NOMO-1 treated with dmso at 0.1 percent for 144 hours (cell line): ENCODE measurements around the gene FAM110C.
"Not testable (repeated sequence)": the region's sequence is repeated elsewhere in the genome, so short reads cannot be mapped to it uniquely, and the experiment has no call there.

Source experiments
- DNase-seq: peaks from one replicate; lab custom pipeline; 2025; ENCODE audit not compliant: unreplicated experiment; lab: John Stamatoyannopoulos, UW

FAM110C gene

GRCh38 chr2:44748-45341 lies 1.5 kb downstream of the FAM110C start:
- DNase-seq, result no peak

DNA sequence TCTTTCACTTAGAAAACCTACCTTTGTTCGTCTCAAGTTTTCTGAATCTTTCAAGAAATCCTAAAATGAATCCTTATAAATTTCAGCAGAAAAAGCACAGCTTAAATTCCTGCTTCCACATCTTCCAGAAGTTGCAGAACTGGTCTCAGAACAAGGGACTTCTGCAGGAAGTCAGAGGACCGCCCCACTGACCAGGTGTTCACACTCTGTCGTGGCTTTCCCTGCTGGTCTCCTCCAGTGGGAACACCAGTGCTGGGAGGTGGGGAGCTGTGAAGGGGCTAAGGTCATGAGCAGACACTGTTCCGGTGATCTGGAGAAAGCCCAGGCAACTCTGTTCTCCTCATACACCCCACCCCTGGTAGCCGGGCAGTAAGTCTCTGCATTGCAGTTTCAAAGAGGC lies 3.5 kb downstream of the FAM110C start:
- DNase-seq, result no peak

DNA sequence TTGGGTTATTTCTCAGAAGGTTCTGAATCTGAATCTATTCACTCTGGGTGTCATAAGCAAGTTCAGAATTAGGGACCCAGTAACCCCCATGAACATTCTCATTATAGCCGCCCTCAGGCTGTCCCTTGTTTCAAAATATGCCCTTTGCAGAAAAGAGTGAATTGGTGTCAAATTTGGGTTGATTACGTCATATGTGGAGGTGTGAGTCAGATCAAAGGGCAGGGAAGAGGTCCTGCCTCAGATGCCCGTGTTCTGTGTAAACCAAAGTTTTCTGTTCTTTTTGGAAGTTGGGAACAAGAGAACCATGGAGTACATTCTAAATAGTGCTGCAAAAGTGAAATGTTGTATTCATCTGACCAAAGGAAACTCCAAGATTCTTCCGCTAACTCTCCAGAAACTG lies 5.8 kb downstream of the FAM110C start:
- DNase-seq, result no peak

GRCh38 chr2:38155-38554 lies 8.2 kb downstream of the FAM110C start:
- DNase-seq, result no peak

- no peak for DNase-seq
These were observed 10.0 kb downstream of the FAM110C start for GRCh38 chr2:36318-36717.

DNA sequence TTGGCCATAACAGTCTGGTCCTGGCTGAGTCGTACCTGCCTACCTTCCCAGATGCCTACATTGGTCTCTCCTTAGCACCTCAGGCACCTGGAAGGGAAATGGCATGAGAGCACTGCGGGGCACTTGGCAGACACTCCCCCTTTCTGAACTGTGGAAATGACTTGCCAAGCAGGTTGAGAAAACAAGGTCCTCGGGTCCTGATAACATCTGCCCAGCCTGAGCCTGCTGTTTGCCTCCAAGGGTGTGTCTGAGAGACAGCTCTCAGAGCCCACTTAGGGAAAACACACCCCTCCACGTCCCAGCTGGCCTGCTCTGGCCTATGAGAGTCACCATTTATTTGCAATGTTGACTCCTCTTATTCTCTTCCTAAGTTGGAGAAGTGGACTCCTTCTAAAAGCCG lies 10.5 kb downstream of the FAM110C start:
- no peak for DNase-seq

DNA sequence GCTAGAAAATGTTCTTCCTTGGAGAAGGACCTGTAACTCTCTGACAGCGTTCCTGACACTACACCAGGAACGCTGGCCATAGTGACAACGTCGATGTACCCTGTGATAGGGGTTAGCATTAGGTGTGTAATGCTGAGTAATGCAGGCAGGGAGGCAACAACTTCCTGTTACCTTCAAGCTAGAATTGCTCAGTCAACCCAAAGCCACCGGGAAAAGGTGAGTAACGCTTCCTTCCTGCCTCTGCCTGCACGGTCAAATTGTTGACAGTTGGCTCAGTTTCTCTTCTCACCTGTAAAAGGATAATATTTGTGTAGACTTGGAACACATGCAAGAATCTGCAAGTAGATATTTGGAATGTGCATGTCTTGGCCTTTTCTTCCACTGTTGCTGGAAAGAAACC lies 12.7 kb downstream of the FAM110C start:
- DNase-seq, result no peak

- no peak for DNase-seq
These were observed 14.2 kb downstream of the FAM110C start for GRCh38 chr2:32068-32467.

- no peak for DNase-seq
These were observed 17.1 kb downstream of the FAM110C start for GRCh38 chr2:29253-29652.

- no peak for DNase-seq
These were observed 17.8 kb downstream of the FAM110C start for GRCh38 chr2:28406-28975.

GRCh38 chr2:26891-27290 lies 19.4 kb downstream of the FAM110C start:
- no peak for DNase-seq

GRCh38 chr2:25543-25942 lies 20.8 kb downstream of the FAM110C start:
- DNase-seq, result no peak

DNA sequence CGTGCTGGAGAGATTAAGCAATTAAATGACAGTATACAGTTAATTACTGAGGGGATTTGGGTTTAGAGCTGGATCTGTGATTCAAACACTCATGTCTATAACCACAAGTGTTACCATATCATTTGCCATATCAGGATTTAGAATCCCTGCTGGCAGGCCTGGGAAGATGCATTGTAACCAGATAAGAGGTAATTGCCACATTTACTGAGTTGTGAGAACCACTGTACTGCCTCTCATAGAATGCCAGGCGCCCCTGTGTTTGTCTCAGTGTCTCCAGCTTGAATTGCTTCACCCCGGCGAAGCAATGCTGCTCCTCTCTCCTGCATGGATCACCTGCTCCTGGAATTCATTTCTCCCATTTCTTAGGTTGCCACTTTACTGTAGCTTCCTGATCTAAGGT lies 21.7 kb downstream of the FAM110C start:
- not testable (repeated sequence) for DNase-seq

DNA sequence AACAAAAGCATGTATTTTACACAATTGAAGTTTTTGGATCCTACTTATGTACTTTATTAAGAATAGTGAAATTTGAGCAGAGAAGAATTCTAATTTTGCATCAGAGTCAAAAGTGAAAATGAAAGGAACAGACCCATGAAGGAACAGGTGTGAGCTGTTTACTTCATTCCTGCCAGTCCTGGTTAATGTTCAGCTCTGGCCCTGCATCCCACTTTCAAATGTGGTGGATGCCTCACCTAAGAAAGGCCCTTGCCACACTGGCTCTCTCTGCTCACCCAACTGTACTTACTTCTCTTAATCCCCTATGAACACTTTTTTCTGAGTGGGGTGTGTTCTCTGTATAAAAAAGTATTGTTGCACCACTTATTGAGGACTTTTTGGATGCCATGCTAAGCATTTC lies 22.2 kb downstream of the FAM110C start:
- DNase-seq, result no peak

DNA sequence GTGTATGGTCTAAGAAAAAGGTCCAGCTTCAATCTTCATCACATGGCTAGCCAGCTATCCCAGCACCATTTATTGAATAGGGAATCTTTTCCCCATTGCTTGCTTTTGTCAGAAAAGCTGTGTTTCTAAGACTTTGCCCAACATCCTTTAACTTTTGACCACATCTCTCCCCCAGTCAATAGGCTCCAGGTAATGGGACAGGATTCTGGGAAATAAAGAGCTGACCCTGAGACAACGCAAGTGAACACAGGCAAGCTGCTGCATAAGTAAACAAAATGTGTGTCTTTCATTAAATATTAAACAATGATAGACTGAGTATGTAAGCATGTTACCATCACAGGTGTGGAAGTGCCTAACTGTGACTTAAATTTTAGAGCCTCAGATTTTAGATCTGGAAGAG lies 23.0 kb downstream of the FAM110C start:
- DNase-seq, result no peak

GRCh38 chr2:22244-22643 lies 24.1 kb downstream of the FAM110C start:
- not testable (repeated sequence) for DNase-seq

DNA sequence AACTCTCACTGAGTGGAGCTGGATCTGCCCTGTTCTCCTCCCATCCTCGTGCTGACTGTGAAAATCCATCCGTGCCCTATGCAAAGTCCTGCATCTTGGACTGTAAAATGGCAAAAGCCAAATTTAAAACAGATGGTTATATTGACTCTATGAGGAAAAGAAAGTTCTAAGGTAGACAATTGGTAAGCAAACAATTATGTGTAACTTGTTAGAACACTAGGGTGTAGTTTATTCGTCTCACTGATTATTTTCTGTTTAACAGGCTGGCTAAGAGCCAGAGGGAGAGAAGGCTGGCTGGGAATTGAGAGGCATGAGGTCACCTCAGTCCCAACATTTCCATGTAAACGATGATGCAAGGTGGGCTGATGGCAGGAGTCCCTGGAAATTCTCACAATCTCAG lies 26.0 kb downstream of the FAM110C start:
- DNase-seq, result not testable (repeated sequence)

DNA sequence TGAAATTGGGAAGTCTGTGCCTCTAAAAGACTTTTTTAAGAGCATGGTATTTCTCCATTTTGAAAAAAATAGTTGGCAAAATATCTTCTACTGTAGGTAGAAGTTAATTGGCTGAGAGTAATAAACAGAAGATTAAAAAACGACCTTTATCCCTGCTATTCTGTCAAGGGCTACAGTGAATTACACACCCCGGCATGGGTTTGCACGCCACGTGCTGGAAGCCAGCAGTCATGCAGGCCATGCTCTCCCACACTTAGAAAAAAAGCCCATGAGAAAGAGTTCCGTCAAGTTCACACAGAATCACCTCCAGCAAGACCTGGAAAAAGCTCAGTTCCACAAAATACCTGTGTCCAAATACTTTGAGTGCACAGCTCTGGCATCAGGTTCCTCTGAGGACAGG lies 26.8 kb downstream of the FAM110C start:
- DNase-seq, result no peak

DNA sequence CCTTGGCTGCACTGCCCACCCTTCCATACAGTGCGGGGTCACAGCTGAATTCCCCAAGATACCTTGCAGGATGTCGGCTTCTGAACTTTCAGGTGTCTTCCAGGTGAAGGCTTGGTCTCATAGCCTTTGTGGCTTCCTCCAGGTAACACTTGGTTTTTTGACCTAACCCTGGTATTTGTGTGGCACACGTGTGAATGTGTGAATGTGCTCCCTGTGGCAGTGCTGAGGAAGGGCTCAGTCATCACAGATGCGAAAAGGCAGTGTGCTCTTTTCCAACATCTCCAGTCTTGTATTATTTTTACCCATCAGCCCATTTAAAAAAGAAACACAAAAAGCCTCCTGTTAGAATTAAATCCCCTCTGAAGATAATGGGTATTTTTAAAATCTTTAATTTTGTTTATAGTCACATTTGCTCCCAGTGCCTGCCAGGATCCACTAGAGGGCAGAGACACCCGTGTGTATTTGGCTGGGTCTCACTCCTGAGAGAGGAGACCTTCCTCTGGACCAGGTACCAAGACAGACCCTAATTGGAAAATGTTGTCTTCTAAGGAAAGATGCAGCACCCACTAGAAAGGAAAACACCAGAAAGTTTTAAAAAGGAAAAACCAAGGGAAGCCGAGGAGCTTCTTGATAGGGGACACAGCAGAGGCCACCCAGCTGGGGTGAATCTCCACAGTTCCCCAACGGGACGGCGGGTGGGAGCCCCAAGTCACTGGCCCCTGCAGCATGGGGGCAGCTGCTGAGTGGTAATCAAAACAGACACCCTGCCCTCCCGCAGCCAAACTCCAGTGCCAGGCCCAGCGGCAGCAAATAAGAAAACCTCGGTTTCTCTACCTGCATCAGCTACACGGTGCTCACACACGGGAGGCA lies 27.7 kb downstream of the FAM110C start:
- no peak for DNase-seq

- DNase-seq, result not testable (repeated sequence)
These were observed 30.4 kb downstream of the FAM110C start for GRCh38 chr2:15916-16315.

GRCh38 chr2:11248-11941 lies 34.9 kb downstream of the FAM110C start:
- DNase-seq, result no peak
